ENCODE measurements around the gene PDCD2L.
"Not testable (repeated sequence)": the region's sequence is repeated elsewhere in the genome, so short reads cannot be mapped to it uniquely, and the experiment has no call there.

PDCD2L gene

DNA sequence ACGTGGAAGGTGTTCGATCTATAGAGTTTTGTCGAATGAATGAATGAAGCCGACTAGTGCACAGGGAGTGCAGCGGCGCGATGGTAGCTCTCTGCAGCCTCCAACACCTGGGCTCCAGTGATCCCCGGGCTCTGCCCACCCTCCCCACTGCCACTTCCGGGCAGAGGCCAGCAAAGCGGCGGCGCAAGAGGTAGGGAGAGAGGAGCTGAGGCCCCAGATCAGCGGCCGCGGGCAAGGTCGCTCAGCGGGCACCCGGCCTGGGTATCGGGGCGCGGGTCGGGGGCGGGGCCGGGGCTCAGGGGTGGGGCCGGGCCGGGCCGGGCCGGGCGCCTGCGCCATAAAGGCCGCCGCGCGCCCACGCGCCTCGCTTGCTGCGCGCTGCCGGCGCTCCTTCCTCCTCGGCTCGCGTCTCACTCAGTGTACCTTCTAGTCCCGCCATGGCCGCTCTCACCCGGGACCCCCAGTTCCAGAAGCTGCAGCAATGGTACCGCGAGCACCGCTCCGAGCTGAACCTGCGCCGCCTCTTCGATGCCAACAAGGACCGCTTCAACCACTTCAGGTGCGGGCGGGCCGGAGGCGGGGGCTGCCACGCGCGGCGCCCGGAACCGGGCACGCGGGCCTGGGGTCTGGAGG lies 39.3 kb upstream of the PDCD2L start, which contains the start of gene GPI:
TSS of gene GPI (plus strand) at position 367 of the 633 bp plus-strand sequence. CDS start at position 438, 71 bp downstream.
- peak; percentile 51 for DNase-seq
- TF ChIP-seq, protein P1, sequence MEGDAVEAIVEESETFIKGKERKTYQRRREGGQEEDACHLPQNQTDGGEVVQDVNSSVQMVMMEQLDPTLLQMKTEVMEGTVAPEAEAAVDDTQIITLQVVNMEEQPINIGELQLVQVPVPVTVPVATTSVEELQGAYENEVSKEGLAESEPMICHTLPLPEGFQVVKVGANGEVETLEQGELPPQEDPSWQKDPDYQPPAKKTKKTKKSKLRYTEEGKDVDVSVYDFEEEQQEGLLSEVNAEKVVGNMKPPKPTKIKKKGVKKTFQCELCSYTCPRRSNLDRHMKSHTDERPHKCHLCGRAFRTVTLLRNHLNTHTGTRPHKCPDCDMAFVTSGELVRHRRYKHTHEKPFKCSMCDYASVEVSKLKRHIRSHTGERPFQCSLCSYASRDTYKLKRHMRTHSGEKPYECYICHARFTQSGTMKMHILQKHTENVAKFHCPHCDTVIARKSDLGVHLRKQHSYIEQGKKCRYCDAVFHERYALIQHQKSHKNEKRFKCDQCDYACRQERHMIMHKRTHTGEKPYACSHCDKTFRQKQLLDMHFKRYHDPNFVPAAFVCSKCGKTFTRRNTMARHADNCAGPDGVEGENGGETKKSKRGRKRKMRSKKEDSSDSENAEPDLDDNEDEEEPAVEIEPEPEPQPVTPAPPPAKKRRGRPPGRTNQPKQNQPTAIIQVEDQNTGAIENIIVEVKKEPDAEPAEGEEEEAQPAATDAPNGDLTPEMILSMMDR (IDR thresholded peaks at IDR 0.05; ENCODE audit: low read depth, low read length), result no peak
- H3K27ac ChIP-seq, result peak within 1 kb of the TSS; percentile 57

DNA sequence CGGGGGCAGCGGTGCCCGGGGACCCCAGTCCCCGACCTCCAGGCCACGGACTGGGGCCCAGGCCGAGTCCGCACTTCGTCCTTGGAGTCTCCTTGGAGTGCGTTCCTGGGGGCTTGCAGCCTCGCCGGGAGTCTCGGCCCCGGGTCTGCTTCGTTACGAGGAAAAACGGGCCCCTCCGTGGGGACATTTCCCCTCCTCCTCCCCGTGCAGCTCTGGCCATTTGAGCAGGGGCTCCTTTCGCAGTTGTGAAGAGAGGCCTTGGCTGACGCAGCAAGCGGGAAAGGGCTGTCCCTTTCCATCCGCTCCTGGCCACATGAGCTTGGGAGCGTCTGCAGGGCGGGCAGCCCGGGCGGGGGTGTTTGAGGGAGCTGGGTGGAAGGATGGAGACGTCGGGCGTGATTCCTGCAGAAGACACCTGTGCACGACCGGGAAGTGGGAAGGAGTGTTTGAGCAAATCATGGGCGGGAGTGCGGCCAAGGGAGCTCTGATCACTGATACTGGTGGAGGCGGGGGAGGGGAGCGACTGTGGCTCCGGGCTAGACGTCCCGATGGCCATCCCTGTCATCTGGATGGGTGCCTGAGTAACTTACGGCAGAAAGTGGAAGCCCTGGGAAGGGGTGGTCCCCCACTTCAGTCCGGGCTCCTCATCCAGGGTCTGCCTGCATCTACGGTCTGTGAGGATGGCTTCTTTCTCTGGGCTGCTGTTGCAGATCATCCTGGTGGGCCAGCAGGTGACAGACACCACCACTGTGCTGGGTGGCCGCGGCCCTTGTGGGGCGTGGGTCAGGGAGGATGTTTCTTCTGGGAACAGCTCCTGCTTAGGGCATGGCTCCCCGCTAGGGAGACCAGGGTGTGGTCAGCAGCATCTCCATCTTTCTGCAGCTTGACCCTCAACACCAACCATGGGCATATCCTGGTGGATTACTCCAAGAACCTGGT lies 38.5 kb upstream of the PDCD2L start:
- H3K27ac ChIP-seq, result peak overlapping the region; percentile 57
- H3K4me3 ChIP-seq (ENCODE audit: low read depth, low read length), result peak overlapping the region; percentile 92
- TF ChIP-seq, protein P1 (IDR thresholded peaks at IDR 0.05; ENCODE audit: low read depth, low read length), result no peak
- H3K27me3 ChIP-seq (ENCODE audit: insufficient read depth, low read depth, severe bottlenecking), result no peaks in the 10 kb centered on the region
- H3K36me3 ChIP-seq, result peaks cover 42% of the 10 kb centered on the region
- peak; percentile 37 for DNase-seq
- H3K9me3 ChIP-seq (ENCODE audit: severe bottlenecking), result no peaks in the 10 kb centered on the region

More for the DNA sequence above, 39.3 kb upstream of the PDCD2L start, which contains the start of gene GPI:
- no peaks in the 10 kb centered on the region for H3K27me3 ChIP-seq (ENCODE audit: insufficient read depth, low read depth, severe bottlenecking)
- peaks cover 37% of the 10 kb centered on the region for H3K36me3 ChIP-seq
- peak within 1 kb of the TSS; percentile 92 for H3K4me3 ChIP-seq (ENCODE audit: low read depth, low read length)
- H3K9me3 ChIP-seq (ENCODE audit: severe bottlenecking), result no peaks in the 10 kb centered on the region

DNA sequence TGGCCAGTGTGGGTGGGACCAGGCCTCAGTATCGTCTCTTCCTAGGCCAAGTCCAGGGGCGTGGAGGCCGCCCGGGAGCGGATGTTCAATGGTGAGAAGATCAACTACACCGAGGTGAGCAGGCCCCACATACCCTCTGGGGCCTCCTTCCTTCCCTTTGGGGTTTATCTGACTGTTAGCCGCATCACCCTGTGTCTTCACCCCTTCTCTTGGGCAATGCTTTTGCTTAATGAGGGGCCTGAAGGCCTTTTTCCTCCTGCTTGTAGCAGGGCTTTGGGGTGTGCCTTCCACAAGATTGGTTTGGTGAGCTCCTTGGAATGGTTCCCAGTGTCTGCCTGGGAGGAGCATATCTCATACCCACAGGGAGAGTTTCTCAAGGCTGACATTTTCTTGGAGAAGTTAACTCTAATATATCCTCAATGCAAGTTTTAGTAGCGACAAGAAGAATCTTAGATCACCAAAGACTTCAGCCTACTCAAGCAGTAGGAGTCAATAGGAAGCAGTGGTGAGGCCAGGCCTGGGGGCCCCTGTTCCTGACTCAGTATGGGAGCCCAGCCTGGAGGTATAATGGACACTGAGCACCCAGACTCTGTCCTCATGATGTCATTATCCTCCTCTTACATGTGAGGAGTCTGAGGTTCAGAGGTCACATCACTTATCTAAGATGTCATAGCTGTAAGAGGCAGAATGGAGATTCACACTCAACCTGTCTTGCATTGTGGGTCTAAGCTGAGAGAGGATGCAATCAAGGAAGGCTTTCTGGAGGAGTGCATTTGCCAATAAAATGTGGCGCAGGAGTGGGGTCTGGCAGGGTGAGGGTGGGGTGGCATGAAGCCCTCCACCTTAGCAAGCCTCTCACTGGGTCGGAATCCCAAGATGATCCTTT lies 37.2 kb upstream of the PDCD2L start:
- H3K27ac ChIP-seq, result no peak overlapping the region
- no peak for DNase-seq
- H3K4me3 ChIP-seq (ENCODE audit: low read depth, low read length), result no peak overlapping the region
- peaks cover 50% of the 10 kb centered on the region for H3K36me3 ChIP-seq
- no peaks in the 10 kb centered on the region for H3K9me3 ChIP-seq (ENCODE audit: severe bottlenecking)
- TF ChIP-seq, protein P1 (IDR thresholded peaks at IDR 0.05; ENCODE audit: low read depth, low read length), result no peak
- H3K27me3 ChIP-seq (ENCODE audit: insufficient read depth, low read depth, severe bottlenecking), result no peaks in the 10 kb centered on the region

DNA sequence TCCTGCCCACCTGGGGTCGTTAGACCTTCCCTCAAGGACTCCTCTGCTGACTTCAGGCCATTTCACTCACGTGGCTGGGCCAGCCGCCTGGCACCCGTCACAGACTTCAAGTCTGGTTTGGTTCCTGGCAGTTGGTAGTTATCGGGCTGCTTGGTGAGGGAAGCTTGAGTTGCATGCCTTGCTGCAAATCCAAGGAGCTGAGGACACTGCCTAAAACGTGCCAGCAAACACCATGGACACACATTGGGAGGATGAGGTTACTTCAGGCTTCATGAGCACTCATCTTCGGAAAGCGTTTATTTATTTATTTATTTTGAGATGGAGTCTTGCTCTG lies 36.6 kb upstream of the PDCD2L start:
- Histone ChIP-seq H3K27ac (no peak overlapping the region), H3K9me3 (ENCODE audit: severe bottlenecking) (no peaks in the 10 kb centered on the region), H3K36me3 (peaks cover 54% of the 10 kb centered on the region)

DNA sequence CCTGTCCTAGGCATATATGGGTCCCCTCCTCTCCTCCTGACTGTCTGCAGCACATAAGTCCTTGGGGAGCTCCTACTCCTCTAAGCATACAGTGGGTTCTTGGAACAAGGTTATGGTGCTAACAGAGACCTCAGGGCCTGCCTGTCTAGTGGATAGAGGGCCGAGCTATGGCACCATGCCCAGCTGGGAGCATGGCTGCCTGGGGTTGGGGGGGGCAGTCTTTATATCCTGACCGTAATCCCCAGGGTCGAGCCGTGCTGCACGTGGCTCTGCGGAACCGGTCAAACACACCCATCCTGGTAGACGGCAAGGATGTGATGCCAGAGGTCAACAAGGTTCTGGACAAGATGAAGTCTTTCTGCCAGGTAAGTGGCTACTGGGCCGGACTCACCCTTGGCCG lies 35.9 kb upstream of the PDCD2L start:
- Histone ChIP-seq H3K36me3 (peaks cover 54% of the 10 kb centered on the region), H3K27ac (no peak overlapping the region), H3K4me3 (ENCODE audit: low read depth, low read length) (no peak overlapping the region), H3K27me3 (ENCODE audit: insufficient read depth, low read depth, severe bottlenecking) (no peaks in the 10 kb centered on the region), H3K9me3 (ENCODE audit: severe bottlenecking) (no peaks in the 10 kb centered on the region)
- TF ChIP-seq, protein P1 (IDR thresholded peaks at IDR 0.05; ENCODE audit: low read depth, low read length), result no peak
- no peak for DNase-seq

More for the DNA sequence above, 36.6 kb upstream of the PDCD2L start:
- Histone ChIP-seq H3K27me3 (ENCODE audit: insufficient read depth, low read depth, severe bottlenecking) (no peaks in the 10 kb centered on the region), H3K4me3 (ENCODE audit: low read depth, low read length) (no peak overlapping the region)
- no peak for DNase-seq
- TF ChIP-seq, protein P1 (IDR thresholded peaks at IDR 0.05; ENCODE audit: low read depth, low read length), result no peak

DNA sequence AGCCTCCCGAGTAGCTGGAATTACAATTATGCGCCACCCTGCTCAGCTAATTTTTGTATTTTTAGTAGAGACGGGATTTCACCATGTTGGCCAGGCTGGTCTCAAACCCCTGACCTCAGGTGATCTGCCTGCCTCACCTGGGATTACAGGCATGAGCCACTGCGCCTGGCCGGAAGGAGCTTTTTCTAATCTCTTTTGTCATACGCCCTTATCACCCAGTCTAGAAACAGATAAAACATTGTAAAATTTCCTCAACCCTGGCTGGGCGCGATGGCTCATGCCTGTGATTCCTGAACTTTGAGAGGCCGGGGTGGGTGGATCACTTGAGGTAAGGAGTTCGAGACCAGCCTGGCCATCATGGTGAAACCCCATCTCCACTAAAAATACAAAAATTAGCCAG lies 35.0 kb upstream of the PDCD2L start:
- H3K27ac ChIP-seq; H3K9me3 ChIP-seq (ENCODE audit: severe bottlenecking); H3K27me3 ChIP-seq (ENCODE audit: insufficient read depth, low read depth, severe bottlenecking); DNase-seq; H3K4me3 ChIP-seq (ENCODE audit: low read depth, low read length): not testable (repeated sequence)
- H3K36me3 ChIP-seq, result peaks cover 59% of the 10 kb centered on the region

Data from WERI-Rb-1 (cell line).